GM23338 (cell line): ENCODE measurements around the gene GALE. TPM values are rescaled to one million over a fixed set of nuclear protein-coding genes. Genes with fewer than 3 reads are reported as not detected.
"Not testable (repeated sequence)": the region's sequence is repeated elsewhere in the genome, so short reads cannot be mapped to it uniquely, and the experiment has no call there.

Experiments used
- ATAC-seq: fragments of 200-7000 bp; cut with Tn5 transposase; 3 replicates; pipeline ENCODE4 v1.9.1; 2020
- DNase-seq: peaks from one replicate; pipeline ENCODE4 v3.0.0-alpha.2; 2015; ENCODE audit warnings: low spot score
- H2AFZ ChIP-seq: fragments of 200-600 bp; sonication (generic); 2 replicates; pipeline ENCODE4 v1.8.0; 2016; ENCODE audit warnings: antibody characterized with exemption, mild to moderate bottlenecking, moderate library complexity
- H3F3A ChIP-seq: fragments of 200-600 bp; sonication (generic); replicated peaks from 2 replicates; pipeline ENCODE4 v1.8.0; 2017; ENCODE audit warnings: antibody characterized with exemption, mixed run types, low read depth
- H3K27ac ChIP-seq: fragments of 200-600 bp; sonication (generic); 2 replicates; pipeline ENCODE4 v1.6.1; 2016; ENCODE audit warnings: low read depth
- H3K27me3 ChIP-seq: fragments of 200-600 bp; sonication (generic); 2 replicates; pipeline ENCODE4 v1.8.0; 2016; ENCODE audit warnings: mild to moderate bottlenecking, mixed run types, moderate library complexity; ENCODE audit not compliant: insufficient read depth
- H3K36me3 ChIP-seq: fragments of 200-600 bp; sonication (generic); 2 replicates; pipeline ENCODE4 v1.8.0; 2016; ENCODE audit warnings: mild to moderate bottlenecking; ENCODE audit not compliant: insufficient read depth
- H3K4me1 ChIP-seq: fragments of 200-600 bp; sonication (generic); 2 replicates; pipeline ENCODE4 v1.8.0; 2016; ENCODE audit warnings: mild to moderate bottlenecking, moderate library complexity; ENCODE audit not compliant: insufficient read depth
- H3K4me2 ChIP-seq: fragments of 200-600 bp; sonication (generic); 2 replicates; pipeline ENCODE4 v1.7.1; 2017; ENCODE audit warnings: mixed run types
- H3K4me3 ChIP-seq: fragments of 200-600 bp; sonication (generic); 2 replicates; pipeline ENCODE4 v1.6.1; 2016; ENCODE audit warnings: mixed run types
- H3K79me2 ChIP-seq: fragments of 200-600 bp; sonication (generic); replicated peaks from 2 replicates; pipeline ENCODE4 v1.8.0; 2017; ENCODE audit warnings: mild to moderate bottlenecking; ENCODE audit not compliant: insufficient read depth
- H3K9me2 ChIP-seq: fragments of 200-600 bp; sonication (generic); 2 replicates; pipeline ENCODE4 v1.8.0; 2017; ENCODE audit not compliant: insufficient read depth
- H4K20me1 ChIP-seq: fragments of 200-600 bp; sonication (generic); replicated peaks from 2 replicates; pipeline ENCODE4 v1.8.0; 2017; ENCODE audit warnings: mild to moderate bottlenecking; ENCODE audit not compliant: insufficient read depth
- H3K27ac Mint-ChIP-seq: 2 replicates; pipeline ENCODE4 v1.8.0; 2020; ENCODE audit warnings: inconsistent platforms, mild to moderate bottlenecking, moderate library complexity, mixed read lengths
- H3K27me3 Mint-ChIP-seq: 3 replicates; pipeline ENCODE4 v1.8.0; 2022; ENCODE audit warnings: low read depth, mild to moderate bottlenecking, moderate library complexity, mixed read lengths, inconsistent platforms; ENCODE audit not compliant: insufficient read depth, poor library complexity
- H3K36me3 Mint-ChIP-seq: 3 replicates; pipeline ENCODE4 v1.8.0; 2021; ENCODE audit warnings: low read depth, mild to moderate bottlenecking, inconsistent platforms, moderate library complexity, mixed read lengths
- H3K4me1 Mint-ChIP-seq: 3 replicates; pipeline ENCODE4 v1.8.0; 2020; ENCODE audit warnings: mild to moderate bottlenecking, inconsistent platforms, mixed read lengths
- H3K4me3 Mint-ChIP-seq: 3 replicates; pipeline ENCODE4 v1.8.0; 2021; ENCODE audit warnings: moderate library complexity, mild to moderate bottlenecking, inconsistent platforms, mixed read lengths
- H3K9me3 Mint-ChIP-seq: 3 replicates; pipeline ENCODE4 v1.8.0; 2020; ENCODE audit warnings: moderate library complexity, mild to moderate bottlenecking, inconsistent platforms, mixed read lengths
- CREB1 ChIP-seq: fragments of 250-450 bp; sonication (Bioruptor Pico); IDR thresholded peaks from 2 replicates; pipeline ENCODE4 v1.5.0; 2020; ENCODE audit warnings: low read depth, mild to moderate bottlenecking, moderate library complexity
- EZH2phosphoT487 ChIP-seq: fragments of 200-600 bp; sonication (generic); IDR thresholded peaks from one replicate; pipeline ENCODE4 v1.8.1; 2018; ENCODE audit warnings: antibody characterized with exemption; ENCODE audit not compliant: unreplicated experiment
- JUNB ChIP-seq: IDR thresholded peaks from one replicate; pipeline ENCODE4 v1.6.1; 2016; ENCODE audit warnings: antibody characterized with exemption; ENCODE audit not compliant: unreplicated experiment
- POLR2AphosphoS5 ChIP-seq: IDR thresholded peaks from 2 replicates; pipeline ENCODE4 v1.6.1; 2016; ENCODE audit warnings: antibody characterized with exemption, low read depth
- ZNF114 ChIP-seq: fragments of 250-450 bp; sonication (Bioruptor Pico); IDR thresholded peaks from 2 replicates; pipeline ENCODE4 v1.5.0; 2020; ENCODE audit warnings: mild to moderate bottlenecking, moderate library complexity
- polyA plus RNA-seq: library from polyadenylated mRNA; unstranded; fragments of >200 nt; fragmentation: Nextera tagmentation; extraction: Ambion mirVana; gene quantifications from 2 replicates; pipeline ENCODE4 v1.2.1, GENCODE V29; 2016
- total RNA-seq: library from RNA; depleted of rRNA; stranded (reverse); fragments of >200 nt; shearing (Covaris generic); gene quantifications from 2 replicates; pipeline ENCODE4 v1.2.3, GENCODE V29; 2014
- TF ChIP-seq, protein P1 (sequence below): fragments of 250-450 bp; sonication (Bioruptor Pico); IDR thresholded peaks from 2 replicates; pipeline ENCODE4 v1.5.0; 2020; ENCODE audit warnings: mild to moderate bottlenecking, moderate library complexity
- TF ChIP-seq, protein P2 (sequence below), 2 experiments: fragments of 200-600 bp in 1 of 2; sonication (generic) in 1 of 2; conservative IDR thresholded peaks; 2 replicates each; pipeline versions ENCODE4 v1.5.1 to v1.6.1; 2016 to 2017; ENCODE audit warnings: antibody characterized with exemption in 2 of 2, low read depth in 2 of 2, mild to moderate bottlenecking in 2 of 2, moderate library complexity in 1 of 2
- TF ChIP-seq, protein P3 (sequence below): IDR thresholded peaks from one replicate; pipeline ENCODE4 v1.6.1; 2018; ENCODE audit warnings: antibody characterized with exemption; ENCODE audit not compliant: unreplicated experiment
- TF ChIP-seq, protein P4 (sequence below): IDR thresholded peaks from 2 replicates; pipeline ENCODE4 v1.6.1; 2016; ENCODE audit warnings: antibody characterized with exemption

GALE gene
- total and polyA plus RNA-seq, 2 experiments from 2014 or later = 28.1 to 31.7 TPM

DNA sequence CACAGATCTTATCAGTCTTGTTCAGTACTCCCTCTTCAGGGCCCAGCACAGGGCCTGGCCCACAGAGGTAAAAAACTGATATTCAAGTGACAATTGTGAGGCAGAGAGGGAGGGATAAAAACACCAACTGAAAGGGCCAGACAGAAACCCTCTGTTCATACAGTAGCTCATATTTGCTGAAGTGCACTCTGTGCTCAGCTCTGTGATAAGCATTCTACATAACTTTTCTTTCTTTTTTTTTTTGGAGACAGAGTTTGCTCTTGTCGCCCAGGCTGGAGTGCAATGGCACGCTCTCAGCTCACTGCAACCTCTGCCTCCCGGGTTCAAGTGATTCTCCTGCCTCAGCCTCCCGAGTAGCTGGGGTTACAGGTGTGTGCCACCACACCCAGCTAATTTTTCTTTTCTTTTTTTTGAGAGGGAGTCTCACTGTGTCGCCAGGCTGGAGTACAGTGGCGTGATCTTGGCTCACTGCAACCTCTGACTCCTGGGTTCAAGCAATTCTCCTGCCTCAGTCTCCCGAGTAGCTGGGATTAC is 2.3 kb upstream of the GALE start:
- H3K9me2 ChIP-seq, H3K4me3 Mint-ChIP-seq, H4K20me1 ChIP-seq, H3K9me3 Mint-ChIP-seq, H2AFZ ChIP-seq, H3K79me2 ChIP-seq, H3K36me3 Mint-ChIP-seq, ATAC-seq, H3K4me2 ChIP-seq, H3K36me3 ChIP-seq, H3K27ac Mint-ChIP-seq, H3K27ac ChIP-seq, DNase-seq, H3K4me3 ChIP-seq: not testable (repeated sequence)
- Histone ChIP-seq H3K27me3 (peaks cover 14% of the 10 kb centered on the region), H3F3A (peaks cover 11% of the 10 kb centered on the region; the same call in 1 of the 2 replicates), H3K4me1 (peaks cover 15% of the 10 kb centered on the region)
- Mint-ChIP-seq H3K4me1 (peaks cover 12% of the 10 kb centered on the region; the same call in 2 of the 3 replicates), H3K27me3 (peaks cover 25% of the 10 kb centered on the region)

DNA sequence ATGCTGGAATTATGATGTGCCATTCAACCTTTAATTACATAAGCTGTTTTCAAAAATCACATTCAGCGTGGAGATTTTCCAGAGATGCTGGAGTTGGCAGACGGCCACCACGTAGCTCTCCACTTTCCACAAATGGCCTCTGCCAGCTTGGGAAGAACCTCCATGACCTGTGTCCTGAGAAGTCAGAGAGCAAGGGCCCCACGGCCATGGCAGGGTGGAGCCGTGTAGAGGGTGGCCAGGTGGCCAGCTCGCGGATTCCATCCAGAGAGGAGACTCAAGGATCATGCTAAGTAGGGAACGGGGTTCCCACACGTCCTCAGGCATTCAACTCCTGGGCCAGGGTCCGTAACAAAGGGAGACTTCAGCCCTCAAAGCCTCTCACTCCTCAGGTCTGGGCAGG is 1.3 kb upstream of the GALE start:
- Mint-ChIP-seq H3K4me1 (peaks cover 12% of the 10 kb centered on the region; the same call in 2 of the 3 replicates), H3K27ac (no peak overlapping the region), H3K9me3 (no peaks in the 10 kb centered on the region), H3K27me3 (peaks cover 25% of the 10 kb centered on the region), H3K4me3 (peak overlapping the region; percentile 32; the same call in 1 of the 3 replicates), H3K36me3 (peaks cover 20% of the 10 kb centered on the region)
- peaks cover 14% of the 10 kb centered on the region for H3K27me3 ChIP-seq
- H3K79me2 ChIP-seq = no peaks in the 10 kb centered on the region
- DNase-seq = peak; percentile 28
- 0 out of 2 replicates have a peak, but pooled peaks cover 8% of the 10 kb centered on the region for H4K20me1 ChIP-seq
- H3K4me2 ChIP-seq = peak overlapping the region; percentile 98
- no peaks in the 10 kb centered on the region for H3K9me2 ChIP-seq
- no peak for ATAC-seq
- no peaks in the 10 kb centered on the region for H3K36me3 ChIP-seq
- H3K4me1 ChIP-seq = peaks cover 15% of the 10 kb centered on the region
- H2AFZ ChIP-seq = no peak overlapping the region
- peak overlapping the region; percentile 91; the same call in 1 of the 2 replicates for H3K4me3 ChIP-seq
- peaks cover 11% of the 10 kb centered on the region; the same call in 1 of the 2 replicates for H3F3A ChIP-seq
- H3K27ac ChIP-seq = no peak overlapping the region
- TF ChIP-seq POLR2AphosphoS5 (no peak), JUNB (no peak), CREB1 (CRISPR knock-in tag) (no peak), ZNF114 (CRISPR knock-in tag) (no peak), EZH2phosphoT487 (no peak)
- TF ChIP-seq, protein P1, sequence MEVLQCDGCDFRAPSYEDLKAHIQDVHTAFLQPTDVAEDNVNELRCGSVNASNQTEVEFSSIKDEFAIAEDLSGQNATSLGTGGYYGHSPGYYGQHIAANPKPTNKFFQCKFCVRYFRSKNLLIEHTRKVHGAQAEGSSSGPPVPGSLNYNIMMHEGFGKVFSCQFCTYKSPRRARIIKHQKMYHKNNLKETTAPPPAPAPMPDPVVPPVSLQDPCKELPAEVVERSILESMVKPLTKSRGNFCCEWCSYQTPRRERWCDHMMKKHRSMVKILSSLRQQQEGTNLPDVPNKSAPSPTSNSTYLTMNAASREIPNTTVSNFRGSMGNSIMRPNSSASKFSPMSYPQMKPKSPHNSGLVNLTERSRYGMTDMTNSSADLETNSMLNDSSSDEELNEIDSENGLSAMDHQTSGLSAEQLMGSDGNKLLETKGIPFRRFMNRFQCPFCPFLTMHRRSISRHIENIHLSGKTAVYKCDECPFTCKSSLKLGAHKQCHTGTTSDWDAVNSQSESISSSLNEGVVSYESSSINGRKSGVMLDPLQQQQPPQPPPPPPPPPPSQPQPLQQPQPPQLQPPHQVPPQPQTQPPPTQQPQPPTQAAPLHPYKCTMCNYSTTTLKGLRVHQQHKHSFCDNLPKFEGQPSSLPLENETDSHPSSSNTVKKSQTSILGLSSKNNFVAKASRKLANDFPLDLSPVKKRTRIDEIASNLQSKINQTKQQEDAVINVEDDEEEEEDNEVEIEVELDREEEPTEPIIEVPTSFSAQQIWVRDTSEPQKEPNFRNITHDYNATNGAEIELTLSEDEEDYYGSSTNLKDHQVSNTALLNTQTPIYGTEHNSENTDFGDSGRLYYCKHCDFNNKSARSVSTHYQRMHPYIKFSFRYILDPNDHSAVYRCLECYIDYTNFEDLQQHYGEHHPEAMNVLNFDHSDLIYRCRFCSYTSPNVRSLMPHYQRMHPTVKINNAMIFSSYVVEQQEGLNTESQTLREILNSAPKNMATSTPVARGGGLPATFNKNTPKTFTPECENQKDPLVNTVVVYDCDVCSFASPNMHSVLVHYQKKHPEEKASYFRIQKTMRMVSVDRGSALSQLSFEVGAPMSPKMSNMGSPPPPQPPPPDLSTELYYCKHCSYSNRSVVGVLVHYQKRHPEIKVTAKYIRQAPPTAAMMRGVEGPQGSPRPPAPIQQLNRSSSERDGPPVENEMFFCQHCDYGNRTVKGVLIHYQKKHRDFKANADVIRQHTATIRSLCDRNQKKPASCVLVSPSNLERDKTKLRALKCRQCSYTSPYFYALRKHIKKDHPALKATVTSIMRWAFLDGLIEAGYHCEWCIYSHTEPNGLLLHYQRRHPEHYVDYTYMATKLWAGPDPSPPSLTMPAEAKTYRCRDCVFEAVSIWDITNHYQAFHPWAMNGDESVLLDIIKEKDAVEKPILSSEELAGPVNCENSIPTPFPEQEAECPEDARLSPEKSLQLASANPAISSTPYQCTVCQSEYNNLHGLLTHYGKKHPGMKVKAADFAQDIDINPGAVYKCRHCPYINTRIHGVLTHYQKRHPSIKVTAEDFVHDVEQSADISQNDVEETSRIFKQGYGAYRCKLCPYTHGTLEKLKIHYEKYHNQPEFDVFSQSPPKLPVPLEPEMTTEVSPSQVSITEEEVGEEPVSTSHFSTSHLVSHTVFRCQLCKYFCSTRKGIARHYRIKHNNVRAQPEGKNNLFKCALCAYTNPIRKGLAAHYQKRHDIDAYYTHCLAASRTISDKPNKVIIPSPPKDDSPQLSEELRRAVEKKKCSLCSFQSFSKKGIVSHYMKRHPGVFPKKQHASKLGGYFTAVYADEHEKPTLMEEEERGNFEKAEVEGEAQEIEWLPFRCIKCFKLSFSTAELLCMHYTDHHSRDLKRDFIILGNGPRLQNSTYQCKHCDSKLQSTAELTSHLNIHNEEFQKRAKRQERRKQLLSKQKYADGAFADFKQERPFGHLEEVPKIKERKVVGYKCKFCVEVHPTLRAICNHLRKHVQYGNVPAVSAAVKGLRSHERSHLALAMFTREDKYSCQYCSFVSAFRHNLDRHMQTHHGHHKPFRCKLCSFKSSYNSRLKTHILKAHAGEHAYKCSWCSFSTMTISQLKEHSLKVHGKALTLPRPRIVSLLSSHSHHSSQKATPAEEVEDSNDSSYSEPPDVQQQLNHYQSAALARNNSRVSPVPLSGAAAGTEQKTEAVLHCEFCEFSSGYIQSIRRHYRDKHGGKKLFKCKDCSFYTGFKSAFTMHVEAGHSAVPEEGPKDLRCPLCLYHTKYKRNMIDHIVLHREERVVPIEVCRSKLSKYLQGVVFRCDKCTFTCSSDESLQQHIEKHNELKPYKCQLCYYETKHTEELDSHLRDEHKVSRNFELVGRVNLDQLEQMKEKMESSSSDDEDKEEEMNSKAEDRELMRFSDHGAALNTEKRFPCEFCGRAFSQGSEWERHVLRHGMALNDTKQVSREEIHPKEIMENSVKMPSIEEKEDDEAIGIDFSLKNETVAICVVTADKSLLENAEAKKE (CRISPR knock-in tag) = no peak
- TF ChIP-seq, protein P2, sequence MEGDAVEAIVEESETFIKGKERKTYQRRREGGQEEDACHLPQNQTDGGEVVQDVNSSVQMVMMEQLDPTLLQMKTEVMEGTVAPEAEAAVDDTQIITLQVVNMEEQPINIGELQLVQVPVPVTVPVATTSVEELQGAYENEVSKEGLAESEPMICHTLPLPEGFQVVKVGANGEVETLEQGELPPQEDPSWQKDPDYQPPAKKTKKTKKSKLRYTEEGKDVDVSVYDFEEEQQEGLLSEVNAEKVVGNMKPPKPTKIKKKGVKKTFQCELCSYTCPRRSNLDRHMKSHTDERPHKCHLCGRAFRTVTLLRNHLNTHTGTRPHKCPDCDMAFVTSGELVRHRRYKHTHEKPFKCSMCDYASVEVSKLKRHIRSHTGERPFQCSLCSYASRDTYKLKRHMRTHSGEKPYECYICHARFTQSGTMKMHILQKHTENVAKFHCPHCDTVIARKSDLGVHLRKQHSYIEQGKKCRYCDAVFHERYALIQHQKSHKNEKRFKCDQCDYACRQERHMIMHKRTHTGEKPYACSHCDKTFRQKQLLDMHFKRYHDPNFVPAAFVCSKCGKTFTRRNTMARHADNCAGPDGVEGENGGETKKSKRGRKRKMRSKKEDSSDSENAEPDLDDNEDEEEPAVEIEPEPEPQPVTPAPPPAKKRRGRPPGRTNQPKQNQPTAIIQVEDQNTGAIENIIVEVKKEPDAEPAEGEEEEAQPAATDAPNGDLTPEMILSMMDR (conservative IDR thresholded peaks at IDR 0.05; ENCODE audit: low read depth in 2 of 2) = no peak
- TF ChIP-seq, protein P3, sequence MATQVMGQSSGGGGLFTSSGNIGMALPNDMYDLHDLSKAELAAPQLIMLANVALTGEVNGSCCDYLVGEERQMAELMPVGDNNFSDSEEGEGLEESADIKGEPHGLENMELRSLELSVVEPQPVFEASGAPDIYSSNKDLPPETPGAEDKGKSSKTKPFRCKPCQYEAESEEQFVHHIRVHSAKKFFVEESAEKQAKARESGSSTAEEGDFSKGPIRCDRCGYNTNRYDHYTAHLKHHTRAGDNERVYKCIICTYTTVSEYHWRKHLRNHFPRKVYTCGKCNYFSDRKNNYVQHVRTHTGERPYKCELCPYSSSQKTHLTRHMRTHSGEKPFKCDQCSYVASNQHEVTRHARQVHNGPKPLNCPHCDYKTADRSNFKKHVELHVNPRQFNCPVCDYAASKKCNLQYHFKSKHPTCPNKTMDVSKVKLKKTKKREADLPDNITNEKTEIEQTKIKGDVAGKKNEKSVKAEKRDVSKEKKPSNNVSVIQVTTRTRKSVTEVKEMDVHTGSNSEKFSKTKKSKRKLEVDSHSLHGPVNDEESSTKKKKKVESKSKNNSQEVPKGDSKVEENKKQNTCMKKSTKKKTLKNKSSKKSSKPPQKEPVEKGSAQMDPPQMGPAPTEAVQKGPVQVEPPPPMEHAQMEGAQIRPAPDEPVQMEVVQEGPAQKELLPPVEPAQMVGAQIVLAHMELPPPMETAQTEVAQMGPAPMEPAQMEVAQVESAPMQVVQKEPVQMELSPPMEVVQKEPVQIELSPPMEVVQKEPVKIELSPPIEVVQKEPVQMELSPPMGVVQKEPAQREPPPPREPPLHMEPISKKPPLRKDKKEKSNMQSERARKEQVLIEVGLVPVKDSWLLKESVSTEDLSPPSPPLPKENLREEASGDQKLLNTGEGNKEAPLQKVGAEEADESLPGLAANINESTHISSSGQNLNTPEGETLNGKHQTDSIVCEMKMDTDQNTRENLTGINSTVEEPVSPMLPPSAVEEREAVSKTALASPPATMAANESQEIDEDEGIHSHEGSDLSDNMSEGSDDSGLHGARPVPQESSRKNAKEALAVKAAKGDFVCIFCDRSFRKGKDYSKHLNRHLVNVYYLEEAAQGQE = no peak
- TF ChIP-seq, protein P4, sequence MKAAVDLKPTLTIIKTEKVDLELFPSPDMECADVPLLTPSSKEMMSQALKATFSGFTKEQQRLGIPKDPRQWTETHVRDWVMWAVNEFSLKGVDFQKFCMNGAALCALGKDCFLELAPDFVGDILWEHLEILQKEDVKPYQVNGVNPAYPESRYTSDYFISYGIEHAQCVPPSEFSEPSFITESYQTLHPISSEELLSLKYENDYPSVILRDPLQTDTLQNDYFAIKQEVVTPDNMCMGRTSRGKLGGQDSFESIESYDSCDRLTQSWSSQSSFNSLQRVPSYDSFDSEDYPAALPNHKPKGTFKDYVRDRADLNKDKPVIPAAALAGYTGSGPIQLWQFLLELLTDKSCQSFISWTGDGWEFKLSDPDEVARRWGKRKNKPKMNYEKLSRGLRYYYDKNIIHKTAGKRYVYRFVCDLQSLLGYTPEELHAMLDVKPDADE = no peak
